GM18502 (cell line): Measurements from ENCODE around the gene UPF2.
"Not testable (repeated sequence)": the region's sequence is repeated elsewhere in the genome, so short reads cannot be mapped to it uniquely, and the experiment has no call there.

Experiments
- ATAC-seq: cut with Tn5 transposase; IDR thresholded peaks from one replicate; pipeline ENCODE4 v1.9.1; 2021; ENCODE audit warnings: mild to moderate bottlenecking; ENCODE audit not compliant: unreplicated experiment, poor library complexity

The UPF2 gene, protein sequence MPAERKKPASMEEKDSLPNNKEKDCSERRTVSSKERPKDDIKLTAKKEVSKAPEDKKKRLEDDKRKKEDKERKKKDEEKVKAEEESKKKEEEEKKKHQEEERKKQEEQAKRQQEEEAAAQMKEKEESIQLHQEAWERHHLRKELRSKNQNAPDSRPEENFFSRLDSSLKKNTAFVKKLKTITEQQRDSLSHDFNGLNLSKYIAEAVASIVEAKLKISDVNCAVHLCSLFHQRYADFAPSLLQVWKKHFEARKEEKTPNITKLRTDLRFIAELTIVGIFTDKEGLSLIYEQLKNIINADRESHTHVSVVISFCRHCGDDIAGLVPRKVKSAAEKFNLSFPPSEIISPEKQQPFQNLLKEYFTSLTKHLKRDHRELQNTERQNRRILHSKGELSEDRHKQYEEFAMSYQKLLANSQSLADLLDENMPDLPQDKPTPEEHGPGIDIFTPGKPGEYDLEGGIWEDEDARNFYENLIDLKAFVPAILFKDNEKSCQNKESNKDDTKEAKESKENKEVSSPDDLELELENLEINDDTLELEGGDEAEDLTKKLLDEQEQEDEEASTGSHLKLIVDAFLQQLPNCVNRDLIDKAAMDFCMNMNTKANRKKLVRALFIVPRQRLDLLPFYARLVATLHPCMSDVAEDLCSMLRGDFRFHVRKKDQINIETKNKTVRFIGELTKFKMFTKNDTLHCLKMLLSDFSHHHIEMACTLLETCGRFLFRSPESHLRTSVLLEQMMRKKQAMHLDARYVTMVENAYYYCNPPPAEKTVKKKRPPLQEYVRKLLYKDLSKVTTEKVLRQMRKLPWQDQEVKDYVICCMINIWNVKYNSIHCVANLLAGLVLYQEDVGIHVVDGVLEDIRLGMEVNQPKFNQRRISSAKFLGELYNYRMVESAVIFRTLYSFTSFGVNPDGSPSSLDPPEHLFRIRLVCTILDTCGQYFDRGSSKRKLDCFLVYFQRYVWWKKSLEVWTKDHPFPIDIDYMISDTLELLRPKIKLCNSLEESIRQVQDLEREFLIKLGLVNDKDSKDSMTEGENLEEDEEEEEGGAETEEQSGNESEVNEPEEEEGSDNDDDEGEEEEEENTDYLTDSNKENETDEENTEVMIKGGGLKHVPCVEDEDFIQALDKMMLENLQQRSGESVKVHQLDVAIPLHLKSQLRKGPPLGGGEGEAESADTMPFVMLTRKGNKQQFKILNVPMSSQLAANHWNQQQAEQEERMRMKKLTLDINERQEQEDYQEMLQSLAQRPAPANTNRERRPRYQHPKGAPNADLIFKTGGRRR

DNA sequence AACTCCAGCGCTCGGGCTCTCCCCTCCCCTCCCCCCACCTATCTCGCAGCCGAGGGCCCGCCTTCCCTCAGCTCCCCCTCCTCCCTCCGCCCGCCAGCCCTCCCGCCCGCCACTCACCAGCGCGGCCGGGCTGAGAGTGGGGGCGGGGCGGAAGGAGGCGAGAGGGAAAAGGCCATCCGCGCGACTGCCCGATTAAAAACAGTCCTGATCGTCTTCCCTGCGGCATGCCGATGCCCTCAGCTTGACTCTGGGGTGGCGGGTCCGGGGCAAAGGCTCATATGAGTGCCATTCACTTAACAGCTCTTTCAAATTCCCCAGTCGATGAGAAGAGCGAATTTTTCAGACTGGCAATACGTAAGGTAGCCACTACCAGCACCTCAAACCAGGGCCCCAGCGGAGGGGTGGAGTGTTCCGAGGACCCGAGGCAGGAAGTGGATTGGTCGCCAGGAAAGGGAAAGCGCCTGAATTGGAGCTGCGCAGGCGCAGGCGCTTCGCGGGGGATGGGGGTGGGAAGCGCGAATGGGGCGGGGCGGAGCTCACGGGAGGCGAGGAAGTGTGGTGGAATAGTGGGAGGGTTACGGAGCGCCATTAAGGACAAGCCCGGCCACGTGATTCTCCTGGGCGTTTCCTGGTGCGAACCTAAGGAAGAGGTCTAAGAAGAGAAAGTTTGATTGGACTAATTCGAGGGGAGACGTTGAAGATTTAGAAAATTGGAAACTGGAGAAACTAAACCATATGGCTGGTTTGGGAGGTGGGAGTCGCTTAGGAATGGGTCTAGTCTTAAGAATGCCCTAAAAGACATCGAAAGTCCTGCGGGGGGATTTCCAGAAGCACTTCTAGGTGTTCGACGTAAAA is at the start of gene UPF2:
Gene UPF2, minus strand, starts transcription at position 13 of the 855 bp plus-strand sequence. CDS start 7,386 bp downstream, outside the sequence.
- peak; percentile 62 for ATAC-seq

DNA sequence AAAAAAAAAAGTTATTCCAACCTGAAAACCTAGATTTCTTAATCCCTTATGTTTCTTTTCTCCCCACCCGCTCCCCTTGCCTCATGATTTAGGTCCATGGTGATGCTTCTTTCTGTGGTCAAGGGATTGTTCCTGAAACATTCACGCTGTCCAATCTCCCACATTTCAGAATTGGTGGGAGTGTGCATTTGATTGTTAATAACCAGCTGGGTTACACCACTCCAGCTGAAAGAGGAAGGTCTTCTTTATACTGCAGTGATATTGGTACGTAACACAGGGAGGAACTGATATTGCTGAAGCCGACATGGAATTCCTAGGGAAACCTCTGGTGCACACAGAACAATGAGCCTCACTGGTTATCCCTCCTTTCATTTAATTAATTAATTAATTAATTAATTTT is 48.8 kb upstream of the UPF2 start:
- no peak for ATAC-seq

DNA sequence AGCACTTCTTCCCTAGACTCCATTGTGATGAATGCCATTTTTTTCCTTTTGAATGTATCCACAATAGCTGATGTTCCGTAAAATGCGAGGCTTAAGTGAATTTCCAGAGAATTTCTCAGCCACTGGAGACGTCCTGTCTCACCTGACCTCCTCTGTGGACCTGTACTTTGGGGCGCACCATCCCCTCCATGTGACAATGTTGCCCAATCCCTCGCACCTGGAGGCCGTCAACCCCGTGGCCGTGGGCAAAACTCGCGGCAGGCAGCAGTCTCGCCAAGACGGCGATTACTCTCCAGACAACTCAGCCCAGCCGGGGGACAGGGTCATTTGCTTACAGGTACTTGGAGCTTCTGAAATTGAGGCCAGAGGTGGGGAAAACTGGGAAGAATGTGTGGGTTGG is 46.3 kb upstream of the UPF2 start:
- ATAC-seq = no peak

DNA sequence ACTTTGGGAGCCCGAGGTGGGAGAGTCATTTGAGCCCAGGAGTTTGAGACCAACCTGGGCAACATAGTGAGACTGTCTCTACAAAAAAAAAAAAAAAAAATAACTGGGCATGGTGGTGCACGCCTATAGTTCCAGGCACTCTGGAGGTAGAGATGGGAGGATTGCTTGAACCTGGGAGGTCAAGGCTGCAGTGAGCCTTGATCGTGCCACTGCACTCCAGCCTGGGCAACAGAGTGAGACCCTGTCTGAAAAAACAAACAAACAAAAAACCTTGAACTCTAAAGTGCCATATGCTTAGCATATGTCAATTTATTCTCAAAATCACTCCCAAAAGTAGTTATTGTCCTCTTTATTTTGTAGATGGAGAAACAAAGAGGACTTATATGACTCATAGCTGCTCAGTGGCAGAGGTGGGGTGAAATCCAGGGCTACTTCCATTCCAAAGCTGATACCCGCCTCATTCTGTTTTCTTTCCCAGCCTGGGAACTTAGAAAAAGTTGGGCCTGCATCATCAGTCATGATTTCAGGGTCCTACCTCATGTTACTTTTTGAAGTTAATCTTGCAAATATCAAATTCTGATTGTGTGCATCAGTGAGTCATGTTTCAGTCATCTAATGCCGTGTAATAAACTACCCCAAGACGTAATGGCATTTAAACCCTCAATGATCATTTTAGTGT is 39.4 kb upstream of the UPF2 start:
- no peak for ATAC-seq

DNA sequence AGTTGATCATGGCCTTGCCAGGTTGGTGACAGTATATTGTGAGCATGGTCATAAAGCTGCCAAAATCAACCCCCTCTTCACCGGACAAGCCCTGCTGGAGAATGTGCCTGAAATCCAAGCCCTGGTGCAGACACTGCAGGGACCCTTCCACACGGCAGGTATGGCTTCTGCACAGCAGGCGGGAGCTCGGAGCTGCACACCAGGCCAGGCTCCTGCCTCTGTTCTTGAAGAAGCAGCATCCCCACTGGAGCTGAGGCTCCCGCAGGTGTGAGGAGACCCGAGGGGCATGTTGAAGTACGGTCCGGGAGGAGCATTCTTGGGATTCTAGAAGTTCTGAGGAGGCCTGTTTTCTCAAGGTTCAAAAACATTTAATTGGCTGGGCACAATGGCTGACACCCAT is 38.9 kb upstream of the UPF2 start:
- ATAC-seq = no peak

DNA sequence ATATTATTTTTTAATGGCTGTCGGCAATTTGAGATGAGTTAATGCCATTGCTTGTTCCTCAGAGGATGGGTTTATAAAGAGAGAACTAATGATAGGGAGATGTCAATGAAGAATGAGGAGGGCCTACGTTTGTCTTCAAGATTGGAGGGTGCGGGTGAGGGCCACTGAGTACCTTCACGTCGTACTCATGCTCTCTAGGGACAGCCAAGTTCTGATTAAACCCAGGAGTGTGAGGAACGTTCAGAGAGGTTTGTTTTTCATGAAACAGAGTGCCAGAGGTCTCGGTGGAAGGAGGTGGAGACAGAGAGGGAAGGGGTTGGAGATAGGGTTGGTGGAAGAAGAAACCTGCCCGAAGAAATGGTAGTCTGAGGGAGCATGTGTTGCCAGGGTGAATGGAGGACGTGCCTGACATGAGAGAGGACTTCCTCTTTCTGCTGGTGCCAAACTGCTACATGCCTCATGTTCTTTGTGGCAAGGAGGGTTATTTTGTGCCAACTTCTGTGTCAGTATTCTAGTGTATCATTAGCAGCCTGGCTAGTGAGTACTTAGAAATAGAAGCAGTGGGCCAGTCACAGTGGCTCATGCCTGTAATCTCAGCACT is 35.1 kb upstream of the UPF2 start:
- peak; percentile 36 for ATAC-seq

DNA sequence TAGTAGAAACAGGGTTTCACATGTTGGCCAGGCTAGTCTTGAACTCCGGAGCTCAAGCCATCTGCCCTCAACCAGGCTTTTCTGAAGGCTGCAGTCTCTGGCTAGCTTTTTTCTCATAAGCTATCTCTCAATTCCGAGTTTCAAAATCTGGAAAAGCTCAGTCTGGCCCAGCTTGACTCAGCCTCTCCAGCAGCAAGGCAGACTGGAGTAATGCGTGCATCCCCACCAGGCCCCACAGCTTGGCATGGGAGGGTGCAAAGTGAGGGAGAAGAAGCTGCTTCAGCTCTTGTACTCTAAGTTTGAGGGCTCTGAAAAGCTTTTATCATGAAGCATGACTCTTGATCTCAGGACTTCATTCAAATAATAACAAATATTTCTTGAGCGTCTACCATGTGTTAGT is 30.9 kb upstream of the UPF2 start:
- ATAC-seq = no peak

DNA sequence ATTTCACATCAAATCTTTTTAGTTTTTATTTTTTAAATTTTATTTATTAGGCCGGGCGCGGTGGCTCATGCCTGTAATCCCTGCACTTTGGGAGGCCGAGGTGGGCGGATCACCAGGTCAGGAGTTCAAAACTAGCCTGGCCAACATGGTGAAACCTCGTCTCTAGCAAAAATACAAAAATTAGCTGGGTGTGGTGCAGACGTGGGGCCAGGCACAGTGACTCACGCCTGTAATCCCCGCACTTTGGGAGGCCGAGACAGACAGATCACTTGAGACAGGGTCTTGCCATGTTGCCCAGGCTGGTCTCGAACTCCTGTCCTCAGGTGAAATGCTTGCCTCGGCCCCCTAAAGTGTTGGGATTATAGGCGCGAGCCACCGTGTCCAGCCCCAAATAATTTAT is 28.8 kb upstream of the UPF2 start:
- ATAC-seq = not testable (repeated sequence)

DNA sequence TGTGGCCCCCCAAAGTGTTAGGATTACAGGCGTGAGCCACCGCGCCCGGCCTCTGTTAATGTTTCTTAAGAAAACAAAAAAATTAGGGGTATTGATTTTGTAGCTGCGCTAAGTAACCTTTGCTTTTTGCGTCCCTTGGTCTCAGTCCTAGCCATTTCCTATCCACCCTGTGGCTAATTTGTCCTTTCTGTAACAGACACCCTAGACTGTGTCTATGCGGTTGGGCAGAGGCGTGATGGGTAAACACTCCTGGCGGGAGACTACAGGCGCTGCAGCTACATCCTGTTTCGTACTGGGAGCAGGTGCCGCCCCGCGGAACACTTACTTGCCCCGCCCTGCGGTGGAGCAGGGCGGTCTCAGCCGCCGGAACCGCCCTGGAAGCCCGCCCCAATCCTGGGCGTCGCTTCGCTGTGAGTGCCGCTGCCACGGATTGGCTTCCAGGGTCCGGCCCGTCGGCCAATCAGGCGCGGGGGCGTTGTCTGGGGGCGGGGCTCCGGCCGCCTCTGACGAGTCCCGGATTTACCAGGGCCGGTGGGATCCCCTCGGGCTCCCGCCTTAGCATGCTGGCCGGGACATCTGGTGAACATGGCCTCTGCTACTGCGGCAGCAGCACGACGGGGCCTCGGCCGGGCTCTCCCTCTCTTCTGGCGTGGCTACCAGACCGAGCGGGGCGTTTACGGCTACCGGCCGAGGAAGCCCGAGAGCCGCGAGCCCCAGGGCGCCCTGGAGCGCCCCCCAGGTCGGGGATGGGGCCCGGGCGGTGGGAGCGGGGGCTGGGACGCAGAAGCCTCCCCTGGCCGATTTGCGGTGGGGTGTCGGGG is 26.1 kb upstream of the UPF2 start, which contains the start of gene DHTKD1:
Gene DHTKD1, plus strand, starts transcription at position 506 of the 821 bp plus-strand sequence. Its CDS starts 80 bp downstream, at position 586.
- peak; percentile 97 for ATAC-seq

DNA sequence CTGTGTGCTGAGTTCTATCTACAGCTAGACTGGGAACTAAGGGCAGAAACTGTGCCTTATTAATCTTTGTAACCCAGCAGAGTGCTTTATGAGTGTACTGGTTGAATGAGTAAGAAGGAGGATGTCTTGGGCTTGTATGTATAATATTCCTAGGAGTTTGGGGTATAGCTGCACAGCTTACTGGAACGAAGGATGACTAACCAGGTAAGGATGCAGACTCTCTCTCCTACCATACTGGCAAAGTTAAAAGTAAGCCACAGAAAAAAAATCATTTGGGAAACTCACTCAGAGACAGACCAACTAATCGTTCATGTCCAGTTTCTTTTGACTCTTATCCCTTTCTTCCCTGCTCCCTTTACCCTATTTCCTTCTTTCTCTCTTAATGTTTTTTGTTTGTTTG is 24.7 kb upstream of the UPF2 start:
- ATAC-seq = no peak

DNA sequence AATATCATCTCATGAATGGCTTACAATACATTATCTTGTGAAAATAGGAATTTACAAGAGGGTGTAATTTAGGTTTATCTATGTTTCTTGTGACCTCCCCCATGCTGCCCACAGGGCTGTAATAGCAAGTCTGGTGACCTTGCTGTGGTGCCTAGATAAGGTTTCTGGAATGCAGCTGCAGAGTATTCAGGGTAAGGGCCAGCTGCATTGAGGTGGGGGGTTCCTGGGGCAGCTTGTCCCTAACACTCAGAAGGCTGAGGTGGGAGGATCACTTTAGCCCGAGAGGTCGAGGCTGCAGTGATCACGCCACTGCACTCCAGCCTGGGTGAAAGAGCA is 20.8 kb upstream of the UPF2 start:
- ATAC-seq = no peak

DNA sequence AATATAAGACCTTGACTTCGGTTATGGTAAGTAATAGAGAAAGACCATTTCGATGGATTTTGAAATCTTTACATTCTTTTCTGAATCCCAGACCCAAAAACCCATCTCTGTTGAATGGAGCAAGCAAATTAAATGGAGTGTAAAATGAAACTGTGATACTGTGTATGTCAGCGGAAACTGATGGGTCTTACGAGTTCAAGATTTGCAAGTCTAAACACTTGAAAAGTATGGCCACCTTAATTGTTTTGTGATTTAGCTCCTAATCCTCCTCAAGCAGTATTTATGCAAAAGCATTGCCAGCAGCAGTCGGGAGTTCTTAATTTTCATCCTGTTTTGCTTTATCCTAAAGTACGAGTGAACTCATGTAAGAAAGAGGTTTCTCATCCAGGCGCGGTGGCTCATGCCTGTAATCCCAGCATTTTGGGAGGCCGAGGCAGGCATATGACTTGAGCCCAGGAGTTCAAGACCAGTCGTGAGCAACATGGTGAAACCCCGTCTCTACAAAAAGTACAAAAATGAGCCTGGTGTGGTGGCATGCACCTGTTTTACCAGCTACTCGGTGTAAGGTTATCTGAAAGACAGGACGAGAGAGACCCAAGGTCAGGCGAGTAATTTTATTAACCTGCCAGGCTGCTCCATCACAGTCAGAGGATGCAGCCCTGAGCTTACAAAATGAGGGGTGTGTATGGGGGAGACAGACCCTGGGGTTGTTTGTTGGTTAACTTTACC is 20.3 kb upstream of the UPF2 start:
- no peak for ATAC-seq

DNA sequence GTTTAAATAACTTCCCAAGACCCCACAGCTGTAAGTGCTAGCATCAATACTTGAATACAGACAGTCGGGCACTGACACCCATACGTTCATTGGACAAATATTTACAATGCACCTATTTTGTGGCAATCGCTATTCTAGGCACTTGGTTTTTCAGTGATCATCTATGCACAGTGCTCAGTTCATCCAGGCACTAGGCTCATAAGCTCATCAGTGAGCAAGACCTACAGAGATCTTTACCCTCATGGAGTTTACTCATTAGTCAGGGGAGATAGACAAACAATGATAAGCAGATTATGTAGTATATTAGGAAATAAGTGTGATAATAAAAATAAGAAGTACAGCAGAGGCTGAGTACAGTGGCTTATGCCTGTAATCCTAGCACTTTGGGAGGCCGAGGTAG is 18.5 kb upstream of the UPF2 start:
- ATAC-seq = no peak

DNA sequence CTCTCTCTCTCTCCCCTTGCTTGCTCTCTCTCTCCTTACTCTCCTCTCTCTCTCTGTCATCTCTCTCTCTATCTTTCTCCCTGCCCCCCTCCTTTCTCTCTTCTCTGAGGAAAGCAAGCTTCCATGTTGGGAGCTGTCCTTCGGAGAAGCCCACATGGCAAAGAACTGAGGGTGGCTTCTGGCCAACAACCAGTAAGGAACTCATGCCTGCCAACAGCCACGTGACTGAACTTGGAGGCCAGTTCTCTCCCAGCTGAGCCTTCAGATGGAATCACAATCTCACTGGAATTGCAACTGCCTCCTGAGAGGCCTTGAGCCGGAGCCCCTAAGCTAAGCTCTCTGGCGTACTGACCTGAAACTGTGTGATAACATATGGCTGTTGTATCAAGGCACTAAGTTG is 14.1 kb upstream of the UPF2 start:
- ATAC-seq = no peak

DNA sequence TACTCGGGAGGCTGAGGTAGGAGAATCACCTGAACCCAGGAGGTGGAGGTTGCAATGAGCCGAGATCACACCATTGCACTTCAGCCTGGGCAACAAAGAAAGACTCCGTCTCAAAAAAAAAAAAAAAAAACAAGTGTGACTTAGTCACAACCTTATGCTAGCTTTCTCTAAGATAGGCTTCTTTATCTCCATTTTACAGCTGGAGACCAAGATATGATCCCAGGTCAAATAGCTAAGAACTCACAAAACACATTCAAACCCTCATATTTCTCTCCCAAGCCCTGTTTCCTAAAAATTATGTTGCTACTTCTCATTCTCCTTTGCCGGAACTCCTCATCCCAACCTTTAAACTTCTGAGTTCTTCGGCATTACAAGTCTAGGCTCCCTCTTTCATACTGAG is 13.1 kb upstream of the UPF2 start:
- ATAC-seq = no peak

DNA sequence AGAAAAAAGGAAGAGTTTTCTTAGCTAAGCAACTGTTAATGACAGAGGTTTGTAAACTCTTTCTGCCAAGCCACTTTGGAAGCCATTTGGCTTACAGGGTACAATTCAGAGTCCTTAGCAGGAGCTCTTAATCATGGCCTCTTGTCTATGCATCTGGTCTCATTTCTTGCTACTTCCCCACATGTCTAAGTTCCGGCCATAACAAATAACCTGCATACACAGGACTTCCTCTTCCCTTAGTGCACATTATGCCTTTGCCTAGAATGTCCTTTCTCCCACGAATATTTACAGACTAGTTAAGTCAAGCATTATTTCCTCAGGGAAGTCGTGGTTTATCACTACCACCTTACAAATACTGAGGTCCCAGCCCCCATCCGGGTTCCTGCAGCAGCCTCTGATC is 8.6 kb upstream of the UPF2 start:
- ATAC-seq = no peak

DNA sequence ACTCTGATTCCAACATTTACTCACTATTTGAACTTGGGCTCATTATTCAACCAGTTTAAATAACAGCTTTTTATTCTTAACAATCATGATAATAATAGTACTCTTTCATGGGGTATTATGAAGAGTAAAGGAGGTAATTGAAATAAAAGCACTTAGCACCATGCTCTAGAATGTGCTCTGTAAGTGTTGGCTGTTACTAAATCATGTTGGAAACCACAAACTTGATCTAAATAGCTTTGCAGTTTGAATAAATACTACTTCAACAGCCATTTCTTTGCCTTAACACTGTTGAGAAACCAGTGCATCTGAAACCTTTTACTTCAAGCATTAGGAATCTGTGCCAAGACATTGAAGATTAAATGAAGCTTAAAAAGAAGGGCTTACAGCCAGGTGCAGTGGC is 7.9 kb upstream of the UPF2 start:
- ATAC-seq = no peak
